ENCODE results near the gene PKP3. TPM values are rescaled to one million over a fixed set of nuclear protein-coding genes. Genes with fewer than 3 reads are reported as not detected.

PKP3 gene
- total and polyA plus RNA-seq, 9 of the 15 experiments (the other 6 are each of a cell fraction or from before 2014, with no cell fraction given), result 0.11 to 110 (median 30.7) TPM

DNA sequence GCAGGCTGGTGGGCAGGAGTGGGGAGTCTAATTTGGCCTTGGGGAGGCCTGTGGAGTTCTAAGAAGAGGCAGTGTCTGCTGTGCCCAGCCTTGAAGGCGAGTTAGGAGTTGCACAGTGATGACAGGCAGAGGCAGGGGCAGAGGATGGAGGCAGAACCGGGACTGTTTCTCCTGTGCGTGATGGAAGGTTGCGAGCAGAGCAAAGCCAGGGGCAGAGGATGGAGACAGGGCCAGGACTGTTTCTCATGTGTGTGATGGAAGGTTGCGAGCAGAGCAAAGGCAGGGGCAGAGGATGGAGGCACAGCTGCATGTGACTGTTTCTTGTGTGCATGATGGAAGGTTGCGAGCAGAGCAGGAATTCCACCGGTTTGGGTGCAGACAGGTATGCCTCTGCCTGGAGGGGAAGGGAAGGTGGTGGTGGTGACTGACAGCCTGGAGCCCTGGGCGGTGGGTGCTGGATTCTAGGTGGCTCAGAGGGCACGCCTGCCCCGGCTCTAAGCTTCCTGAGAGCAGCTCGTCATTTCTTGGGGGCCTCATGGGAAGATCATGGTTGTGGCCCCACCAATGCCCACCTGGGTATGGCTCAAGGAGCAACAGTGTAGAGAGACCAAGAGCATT lies 16.0 kb upstream of the PKP3 start (continued):
- TF ChIP-seq KLF16 (IDR thresholded peaks at IDR 0.05), result no peak
- no peak for TF ChIP-seq HNRNPUL1 (IDR thresholded peaks at IDR 0.05; ENCODE audit: low read length)
- TF ChIP-seq MED1 (CRISPR knock-in tag; IDR thresholded peaks at IDR 0.05; ENCODE audit: borderline replicate concordance), result no peak

DNA sequence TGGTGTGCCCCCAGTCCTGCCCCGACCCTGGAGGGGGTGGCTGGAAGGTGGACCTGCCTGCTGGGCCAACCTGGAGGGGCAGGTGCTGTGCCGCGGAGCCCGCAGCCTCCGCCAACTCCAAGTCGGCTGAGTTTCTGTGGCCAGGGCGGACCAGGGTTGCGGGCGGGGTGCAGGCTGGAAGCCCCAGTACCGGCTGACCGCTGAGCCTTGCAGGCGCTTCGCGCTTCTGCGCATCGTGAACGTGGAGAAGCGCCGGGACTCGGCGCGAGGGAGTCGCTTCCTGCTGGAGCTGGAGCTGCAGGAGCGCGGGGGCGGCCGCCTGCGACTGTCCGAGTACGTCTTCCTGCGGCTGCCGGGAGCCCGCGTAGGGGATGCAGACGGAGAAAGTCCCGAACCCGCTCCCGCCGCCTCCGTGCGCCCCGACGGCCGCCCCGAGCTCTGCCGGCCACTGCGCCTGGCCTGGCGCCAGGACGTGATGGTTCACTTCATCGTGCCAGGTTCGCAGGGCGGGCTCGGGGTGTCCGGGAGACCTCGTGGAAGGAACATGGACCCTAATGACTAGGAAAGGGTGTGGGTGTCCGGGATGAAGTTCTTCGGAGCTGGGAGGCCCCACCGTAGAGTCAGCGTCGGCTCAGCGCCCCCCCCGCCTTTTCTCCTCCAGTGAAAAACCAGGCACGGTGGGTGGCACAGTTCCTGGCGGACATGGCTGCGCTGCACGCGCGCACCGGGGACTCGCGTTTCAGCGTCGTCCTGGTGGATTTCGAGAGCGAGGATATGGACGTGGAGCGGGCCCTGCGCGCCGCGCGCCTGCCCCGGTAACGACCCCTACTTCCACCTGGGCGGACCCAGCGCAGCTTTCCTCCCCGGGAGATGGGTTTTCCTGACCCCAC lies 14.6 kb upstream of the PKP3 start:
- Histone ChIP-seq H3K4me1 (replicated peaks in 1 of 2; ENCODE audit: control insufficient read depth in 2 of 2, insufficient read depth in 2 of 2, low read length in 2 of 2) (peaks cover 0 to 31% of the 10 kb centered on the region in 2 experiments; a peak in 2 of 5 replicates), H2AFZ (ENCODE audit: low read depth, low read length) (no peak overlapping the region), H4K20me1 (replicated peaks; ENCODE audit: control insufficient read depth, insufficient read depth, low read length) (no peaks in the 10 kb centered on the region), H3K27ac (ENCODE audit: extremely low read depth, low read depth, low read length) (no peak overlapping the region), H3K9me1 (ENCODE audit: control insufficient read depth, insufficient read depth, low read length) (no peaks in the 10 kb centered on the region), H3K36me3 (ENCODE audit: control insufficient read depth, insufficient read depth, low read length) (peaks cover 31% of the 10 kb centered on the region; the same call in 2 of the 3 replicates), H3K4me2 (ENCODE audit: insufficient read depth, low read length) (no peak overlapping the region), H3K79me2 (ENCODE audit: control insufficient read depth, insufficient read depth, low read length) (no peaks in the 10 kb centered on the region), H3K27me3 (ENCODE audit: control insufficient read depth in 2 of 2, insufficient read depth in 2 of 2, low read length in 2 of 2) (no peaks in the 10 kb centered on the region), H3K9me3 (replicated peaks; ENCODE audit: control insufficient read depth, insufficient read depth, low read depth, low read length) (peaks cover 2% of the 10 kb centered on the region; the same call in 1 of the 2 replicates), H3K9ac (ENCODE audit: insufficient read depth in 1 of 2, low read depth in 2 of 2, low read length in 2 of 2) (no peak overlapping the region), H3K4me3 (no peak overlapping the region)
- no peak for DNase-seq (ENCODE audit: extremely low read depth in 1 of 4, low spot score in 3 of 4)
- no peak for FAIRE-seq
- in situ Hi-C loops (cut with MboI), result no loop called here
- intact Hi-C loops (cut with micrococcal nuclease), result no loop called here
- ATAC-seq, result no peak
- ChIA-PET CTCF (ENCODE audit: low intra/inter-chr PET ratio) (no interaction called here), POLR2A (no interaction called here)
- no TSS peak for BruUV-seq (replicated peaks)
- WGBS (ENCODE audit: insufficient coverage, low coverage, missing lambda C conversion rate), result 94% methylated on average over 33 of the region's 87 CpGs
- TF ChIP-seq ETS2 (tag; IDR thresholded peaks at IDR 0.05; ENCODE audit: borderline replicate concordance, poor library complexity, severe bottlenecking) (no peak), ZNF311 (CRISPR knock-in tag; IDR thresholded peaks at IDR 0.05) (no peak), POLR2G (IDR thresholded peaks at IDR 0.05; ENCODE audit: low read depth, low read length) (peak; percentile 38; the same call in 1 of the 2 replicates), CCNT2 (IDR thresholded peaks at IDR 0.05; ENCODE audit: borderline replicate concordance, extremely low read depth, insufficient read length, low read depth, low read length) (peak; percentile 19), HMGN3 (IDR thresholded peaks at IDR 0.05; ENCODE audit: borderline replicate concordance, extremely low read depth, insufficient read length, low read depth, low read length) (peak; percentile 8), ZNF347 (CRISPR knock-in tag; IDR thresholded peaks at IDR 0.05; ENCODE audit: low read depth) (no peak), FOXK1 (CRISPR knock-in tag; IDR thresholded peaks at IDR 0.05; ENCODE audit: borderline replicate concordance) (no peak)
- TF ChIP-seq, protein P1, sequence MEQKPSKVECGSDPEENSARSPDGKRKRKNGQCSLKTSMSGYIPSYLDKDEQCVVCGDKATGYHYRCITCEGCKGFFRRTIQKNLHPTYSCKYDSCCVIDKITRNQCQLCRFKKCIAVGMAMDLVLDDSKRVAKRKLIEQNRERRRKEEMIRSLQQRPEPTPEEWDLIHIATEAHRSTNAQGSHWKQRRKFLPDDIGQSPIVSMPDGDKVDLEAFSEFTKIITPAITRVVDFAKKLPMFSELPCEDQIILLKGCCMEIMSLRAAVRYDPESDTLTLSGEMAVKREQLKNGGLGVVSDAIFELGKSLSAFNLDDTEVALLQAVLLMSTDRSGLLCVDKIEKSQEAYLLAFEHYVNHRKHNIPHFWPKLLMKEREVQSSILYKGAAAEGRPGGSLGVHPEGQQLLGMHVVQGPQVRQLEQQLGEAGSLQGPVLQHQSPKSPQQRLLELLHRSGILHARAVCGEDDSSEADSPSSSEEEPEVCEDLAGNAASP (IDR thresholded peaks at IDR 0.05), result no peak
- TF ChIP-seq, protein P2, sequence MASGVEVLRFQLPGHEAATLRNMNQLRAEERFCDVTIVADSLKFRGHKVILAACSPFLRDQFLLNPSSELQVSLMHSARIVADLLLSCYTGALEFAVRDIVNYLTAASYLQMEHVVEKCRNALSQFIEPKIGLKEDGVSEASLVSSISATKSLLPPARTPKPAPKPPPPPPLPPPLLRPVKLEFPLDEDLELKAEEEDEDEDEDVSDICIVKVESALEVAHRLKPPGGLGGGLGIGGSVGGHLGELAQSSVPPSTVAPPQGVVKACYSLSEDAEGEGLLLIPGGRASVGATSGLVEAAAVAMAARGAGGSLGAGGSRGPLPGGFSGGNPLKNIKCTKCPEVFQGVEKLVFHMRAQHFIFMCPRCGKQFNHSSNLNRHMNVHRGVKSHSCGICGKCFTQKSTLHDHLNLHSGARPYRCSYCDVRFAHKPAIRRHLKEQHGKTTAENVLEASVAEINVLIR (CRISPR knock-in tag; IDR thresholded peaks at IDR 0.05), result no peak
- TF ChIP-seq, protein P3, sequence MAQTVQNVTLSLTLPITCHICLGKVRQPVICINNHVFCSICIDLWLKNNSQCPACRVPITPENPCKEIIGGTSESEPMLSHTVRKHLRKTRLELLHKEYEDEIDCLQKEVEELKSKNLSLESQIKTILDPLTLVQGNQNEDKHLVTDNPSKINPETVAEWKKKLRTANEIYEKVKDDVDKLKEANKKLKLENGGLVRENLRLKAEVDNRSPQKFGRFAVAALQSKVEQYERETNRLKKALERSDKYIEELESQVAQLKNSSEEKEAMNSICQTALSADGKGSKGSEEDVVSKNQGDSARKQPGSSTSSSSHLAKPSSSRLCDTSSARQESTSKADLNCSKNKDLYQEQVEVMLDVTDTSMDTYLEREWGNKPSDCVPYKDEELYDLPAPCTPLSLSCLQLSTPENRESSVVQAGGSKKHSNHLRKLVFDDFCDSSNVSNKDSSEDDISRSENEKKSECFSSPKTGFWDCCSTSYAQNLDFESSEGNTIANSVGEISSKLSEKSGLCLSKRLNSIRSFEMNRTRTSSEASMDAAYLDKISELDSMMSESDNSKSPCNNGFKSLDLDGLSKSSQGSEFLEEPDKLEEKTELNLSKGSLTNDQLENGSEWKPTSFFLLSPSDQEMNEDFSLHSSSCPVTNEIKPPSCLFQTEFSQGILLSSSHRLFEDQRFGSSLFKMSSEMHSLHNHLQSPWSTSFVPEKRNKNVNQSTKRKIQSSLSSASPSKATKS (CRISPR knock-in tag; IDR thresholded peaks at IDR 0.05), result no peak

Data from K562 (cell line).